Stimulated activated CD8-positive, alpha-beta memory T cell treated with anti-CD3 and anti-CD28 coated beads, Interleukin-7, amount 100 ng/mL, for 24 hours (primary cell): ENCODE measurements around the gene TTLL9.
"Not testable (repeated sequence)": the region's sequence is repeated elsewhere in the genome, so short reads cannot be mapped to it uniquely, and the experiment has no call there.

Experiments
- DNase-seq: peaks from one replicate; pipeline ENCODE4 v3.0.0-alpha.2; 2020; ENCODE audit warnings: low read depth

Gene TTLL9

GRCh38 chr20:31919410-31920155, 49.1 kb downstream of the TTLL9 start:
- no peak for DNase-seq

- DNase-seq: no peak
These were observed 49.9 kb downstream of the TTLL9 start for GRCh38 chr20:31920275-31920855.

- not testable (repeated sequence) for DNase-seq
These were observed 51.0 kb downstream of the TTLL9 start for GRCh38 chr20:31921480-31921879.

GRCh38 chr20:31922181-31922580, 51.7 kb downstream of the TTLL9 start:
- no peak for DNase-seq

- no peak for DNase-seq
These were observed 52.2 kb downstream of the TTLL9 start for GRCh38 chr20:31922588-31922987.

GRCh38 chr20:31923388-31924331, 53.2 kb downstream of the TTLL9 start:
- DNase-seq: no peak

GRCh38 chr20:31924561-31924960, 54.1 kb downstream of the TTLL9 start:
- DNase-seq: no peak

GRCh38 chr20:31925631-31926030, 55.2 kb downstream of the TTLL9 start:
- no peak for DNase-seq

GRCh38 chr20:31926493-31926892, 56.1 kb downstream of the TTLL9 start:
- no peak for DNase-seq

GRCh38 chr20:31927627-31928159, 57.3 kb downstream of the TTLL9 start:
- DNase-seq: no peak

GRCh38 chr20:31929631-31930030, 59.2 kb downstream of the TTLL9 start:
- DNase-seq: not testable (repeated sequence)

GRCh38 chr20:31930779-31931178, 60.3 kb downstream of the TTLL9 start:
- DNase-seq: no peak

- DNase-seq: no peak
These were observed 63.3 kb downstream of the TTLL9 start for GRCh38 chr20:31933698-31934097.

- no peak for DNase-seq
These were observed 64.1 kb downstream of the TTLL9 start for GRCh38 chr20:31934491-31934890.

- DNase-seq: no peak
These were observed 64.7 kb downstream of the TTLL9 start for GRCh38 chr20:31934968-31935764.

GRCh38 chr20:31936420-31936819, 66.0 kb downstream of the TTLL9 start:
- DNase-seq: no peak

- no peak for DNase-seq
These were observed 67.4 kb downstream of the TTLL9 start for GRCh38 chr20:31937820-31938219.

- DNase-seq: no peak
These were observed 69.2 kb downstream of the TTLL9 start for GRCh38 chr20:31939661-31940060.

GRCh38 chr20:31943052-31943471, 72.6 kb downstream of the TTLL9 start:
- DNase-seq: no peak

GRCh38 chr20:31945319-31945718, 74.9 kb downstream of the TTLL9 start:
- no peak for DNase-seq

GRCh38 chr20:31945785-31946184, 75.4 kb downstream of the TTLL9 start:
- no peak for DNase-seq

- no peak for DNase-seq
These were observed 77.6 kb downstream of the TTLL9 start for GRCh38 chr20:31948008-31948407.
